Mesendoderm (in vitro differentiated cells): ENCODE results near the gene CLIP2.
A peak's percentile ranks its signal among the peaks of the same experiment; 100 is the strongest.
"Not testable (repeated sequence)": the region's sequence is repeated elsewhere in the genome, so short reads cannot be mapped to it uniquely, and the experiment has no call there.

Experiments used
- DNase-seq: peaks from one replicate; pipeline ENCODE4 v3.0.0; 2013
- H2AK5ac ChIP-seq: 2 replicates; pipeline ENCODE4 v1.6.1; 2013; ENCODE audit warnings: low read length, inconsistent platforms
- H2BK120ac ChIP-seq: 2 replicates; pipeline ENCODE4 v1.6.1; 2013; ENCODE audit warnings: low read depth, mild to moderate bottlenecking, low read length, moderate library complexity, mixed read lengths
- H2BK15ac ChIP-seq: replicated peaks from 2 replicates; pipeline ENCODE4 v1.6.1; 2013; ENCODE audit warnings: low read depth, mild to moderate bottlenecking, moderate library complexity
- H2BK5ac ChIP-seq: 2 replicates; pipeline ENCODE4 v1.6.1; 2013; ENCODE audit warnings: low read length, inconsistent platforms
- H3K18ac ChIP-seq: 2 replicates; pipeline ENCODE4 v1.6.1; 2013; ENCODE audit warnings: mild to moderate bottlenecking, low read length, mixed read lengths
- H3K23ac ChIP-seq: one replicate; pipeline ENCODE4 v1.6.1; 2013; ENCODE audit warnings: low read length
- H3K27ac ChIP-seq: 2 replicates; pipeline ENCODE4 v1.5.1; 2013; ENCODE audit warnings: low read depth, mild to moderate bottlenecking, inconsistent platforms, low read length, moderate library complexity
- H3K27me3 ChIP-seq: 2 replicates; pipeline ENCODE4 v1.6.1; 2013; ENCODE audit warnings: low read length, control low read depth, mild to moderate bottlenecking, inconsistent platforms; ENCODE audit not compliant: insufficient read depth, poor library complexity
- H3K36me3 ChIP-seq: 2 replicates; pipeline ENCODE4 v1.6.1; 2013; ENCODE audit warnings: low read length, inconsistent platforms; ENCODE audit not compliant: control insufficient read depth, insufficient read depth
- H3K4ac ChIP-seq: one replicate; pipeline ENCODE4 v1.6.1; 2013; ENCODE audit warnings: low read depth, mild to moderate bottlenecking, low read length, moderate library complexity
- H3K4me1 ChIP-seq: 2 replicates; pipeline ENCODE4 v1.6.1; 2013; ENCODE audit warnings: low read depth, low read length, inconsistent platforms; ENCODE audit not compliant: control insufficient read depth
- H3K4me2 ChIP-seq: 2 replicates; pipeline ENCODE4 v1.6.1; 2013; ENCODE audit warnings: low read length
- H3K4me3 ChIP-seq: 2 replicates; pipeline ENCODE4 v1.5.1; 2013; ENCODE audit warnings: mild to moderate bottlenecking, low read length
- H3K56ac ChIP-seq: one replicate; pipeline ENCODE4 v1.6.1; 2013; ENCODE audit warnings: low read length
- H3K79me1 ChIP-seq: 2 replicates; pipeline ENCODE4 v1.6.1; 2013; ENCODE audit warnings: low read length, inconsistent platforms
- H3K79me2 ChIP-seq: 2 replicates; pipeline ENCODE4 v1.6.1; 2013; ENCODE audit warnings: mild to moderate bottlenecking, low read length; ENCODE audit not compliant: control insufficient read depth, insufficient read depth
- H3K9ac ChIP-seq: 2 replicates; pipeline ENCODE4 v1.6.1; 2013; ENCODE audit warnings: low read length, inconsistent platforms
- H4K5ac ChIP-seq: one replicate; pipeline ENCODE4 v1.6.1; 2013; ENCODE audit warnings: low read length
- H4K8ac ChIP-seq: one replicate; pipeline ENCODE4 v1.6.1; 2013; ENCODE audit warnings: low read depth, mild to moderate bottlenecking, control low read depth, low read length, moderate library complexity
- WGBS: extraction: QIAGEN DNeasy Blood & Tissue Kit; methylation state at CpG from one replicate; pipeline ENCODE4 v1.1.7; 2013; ENCODE audit warnings: low lambda C conversion rate, missing lambda C conversion rate; ENCODE audit not compliant: insufficient coverage; ENCODE audit errors: extremely low coverage; 5-methylcytosine and 5-hydroxymethylcytosine counted together

Gene CLIP2

DNA sequence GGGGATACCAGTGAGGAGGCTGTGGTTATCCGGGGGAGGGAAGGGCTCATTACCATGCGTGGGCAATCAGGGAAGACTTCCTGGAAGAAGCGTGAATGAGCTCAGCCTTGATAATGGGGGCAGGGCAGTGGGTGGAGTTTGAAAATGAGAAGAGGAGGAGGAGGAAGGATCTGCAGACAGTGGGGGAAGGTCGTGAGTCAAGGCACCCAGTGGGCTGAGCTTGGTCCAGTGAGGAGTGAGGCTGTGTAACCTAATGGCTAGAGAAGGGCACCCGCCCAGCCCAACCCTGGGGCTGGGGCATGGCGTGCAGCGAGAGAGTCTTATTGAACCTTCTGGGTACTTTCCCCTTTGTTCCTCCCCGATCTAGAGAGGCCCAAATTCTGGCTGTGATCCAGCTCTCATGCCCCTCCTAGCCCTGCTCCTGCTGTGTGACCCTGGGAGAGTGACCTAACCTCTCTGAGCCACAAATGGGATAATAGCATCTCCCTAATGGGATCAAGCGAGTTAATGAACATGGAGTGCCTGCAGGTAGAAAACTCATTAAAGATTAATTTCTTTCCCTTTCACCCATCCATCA, 31.5 kb downstream of the CLIP2 start:
- Histone ChIP-seq H3K4me1 (no peaks in the 10 kb centered on the region), H4K8ac (no peak overlapping the region), H3K18ac (no peak overlapping the region), H2BK15ac (no peak overlapping the region), H3K4me3 (no peak overlapping the region), H3K56ac (no peak overlapping the region), H2BK120ac (no peak overlapping the region), H3K4ac (no peak overlapping the region), H3K27me3 (no peaks in the 10 kb centered on the region), H4K5ac (no peak overlapping the region), H3K23ac (no peak overlapping the region), H3K4me2 (no peak overlapping the region), H3K27ac (no peak overlapping the region), H3K9ac (no peak overlapping the region), H3K79me2 (no peaks in the 10 kb centered on the region), H2AK5ac (no peak overlapping the region), H3K36me3 (no peaks in the 10 kb centered on the region), H3K79me1 (no peaks in the 10 kb centered on the region), H2BK5ac (no peak overlapping the region)
- DNase-seq, result peak; percentile 18
- no CpG with 5 or more reads among the region's 9 CpGs for WGBS

DNA sequence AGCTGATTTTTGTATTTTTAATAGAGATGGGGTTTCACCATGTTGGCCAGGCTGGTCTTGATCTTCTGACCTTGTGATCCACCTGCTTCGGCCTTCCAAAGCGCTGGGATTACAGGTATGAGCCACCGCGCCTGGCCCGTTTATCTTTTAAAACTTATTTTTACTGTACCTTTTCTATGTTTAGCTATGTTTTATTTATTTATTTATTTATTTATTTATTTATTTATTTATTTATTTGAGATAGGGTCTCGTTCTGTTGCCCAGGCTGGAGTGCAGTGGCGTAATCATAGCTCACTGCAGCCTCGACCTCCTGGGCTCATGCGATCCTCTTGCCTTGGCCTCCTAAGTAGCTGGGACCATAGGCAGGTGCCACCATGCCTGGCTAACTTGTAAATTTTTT, 33.7 kb downstream of the CLIP2 start:
- H3K4me1 ChIP-seq, H2BK120ac ChIP-seq, H4K8ac ChIP-seq, H3K79me2 ChIP-seq, H3K4ac ChIP-seq, DNase-seq, H2BK5ac ChIP-seq, H3K23ac ChIP-seq, H3K79me1 ChIP-seq, H3K36me3 ChIP-seq, H3K4me3 ChIP-seq, H4K5ac ChIP-seq, H2BK15ac ChIP-seq, H3K9ac ChIP-seq, H3K18ac ChIP-seq, H3K27me3 ChIP-seq, H3K27ac ChIP-seq, H3K56ac ChIP-seq, H3K4me2 ChIP-seq, H2AK5ac ChIP-seq: not testable (repeated sequence)
- WGBS, result no CpG with 5 or more reads among the region's 9 CpGs

DNA sequence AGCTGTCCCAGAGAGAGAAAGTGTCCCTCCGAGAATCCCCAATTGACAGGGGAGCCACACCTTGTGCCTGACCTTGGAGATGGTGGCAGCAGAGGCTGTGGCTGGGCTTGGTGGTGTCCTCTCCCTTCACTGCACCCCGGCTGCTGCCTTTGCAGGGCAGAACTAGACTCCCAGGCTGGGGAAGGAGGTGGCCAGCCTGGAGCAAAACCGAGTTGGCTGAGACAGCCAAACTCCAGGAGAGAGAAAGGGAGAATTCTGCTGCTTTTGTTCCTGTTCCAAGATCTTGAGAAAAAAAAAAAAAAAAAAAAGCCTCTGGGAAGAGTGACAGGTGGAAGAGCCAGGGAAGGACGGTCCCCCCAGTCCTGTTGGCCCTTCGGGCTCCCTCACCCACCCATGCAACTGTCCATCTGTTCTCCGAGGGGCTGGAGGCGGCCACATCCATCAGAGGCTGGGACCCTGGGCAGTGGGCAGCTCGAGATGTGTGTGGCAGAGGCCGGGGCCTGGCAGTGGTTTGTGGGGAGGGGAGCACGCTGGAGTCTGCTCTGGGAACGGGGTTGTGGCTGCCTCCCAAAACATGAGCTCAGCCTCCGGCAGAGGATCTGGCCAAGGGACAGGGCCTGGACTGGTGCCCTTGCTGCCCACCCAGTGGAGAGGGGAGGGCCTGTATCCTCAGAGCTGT, 35.5 kb downstream of the CLIP2 start:
- H3K4me2 ChIP-seq, result no peak overlapping the region
- H3K18ac ChIP-seq, result no peak overlapping the region
- no peaks in the 10 kb centered on the region for H3K36me3 ChIP-seq
- H2BK5ac ChIP-seq, result no peak overlapping the region
- H2AK5ac ChIP-seq, result no peak overlapping the region
- H3K27me3 ChIP-seq, result no peaks in the 10 kb centered on the region
- WGBS, result no CpG with 5 or more reads among the region's 12 CpGs
- no peak overlapping the region for H3K27ac ChIP-seq
- no peak overlapping the region for H4K8ac ChIP-seq
- H2BK15ac ChIP-seq, result no peak overlapping the region
- no peaks in the 10 kb centered on the region for H3K4me1 ChIP-seq
- DNase-seq, result no peak
- H3K79me2 ChIP-seq, result no peaks in the 10 kb centered on the region
- no peak overlapping the region for H4K5ac ChIP-seq
- H3K56ac ChIP-seq, result no peak overlapping the region
- no peaks in the 10 kb centered on the region for H3K79me1 ChIP-seq
- no peak overlapping the region for H3K9ac ChIP-seq
- no peak overlapping the region for H3K4me3 ChIP-seq
- H2BK120ac ChIP-seq, result no peak overlapping the region
- no peak overlapping the region for H3K23ac ChIP-seq
- no peak overlapping the region for H3K4ac ChIP-seq

DNA sequence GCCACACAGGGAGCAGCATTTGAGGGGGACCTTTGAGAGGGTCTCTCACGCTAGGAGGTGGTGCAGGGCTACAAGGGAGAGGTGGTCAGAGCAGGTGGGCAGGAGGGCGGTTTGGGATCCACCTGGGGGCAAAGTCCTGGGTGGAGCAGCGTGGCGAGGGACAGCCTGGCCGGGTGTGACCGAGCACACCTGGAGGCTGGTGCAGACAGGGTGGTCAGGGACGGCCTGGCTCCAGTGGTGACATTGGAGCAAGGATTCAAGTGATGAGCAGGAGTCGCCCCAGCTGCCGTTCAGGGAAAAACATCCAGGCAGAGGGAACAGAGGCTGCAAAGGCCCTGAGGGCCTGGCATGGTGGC, 36.0 kb downstream of the CLIP2 start:
- no peak overlapping the region for H2BK5ac ChIP-seq
- H3K4me1 ChIP-seq, result no peaks in the 10 kb centered on the region
- no peak overlapping the region for H2AK5ac ChIP-seq
- H3K4me2 ChIP-seq, result no peak overlapping the region
- no peak overlapping the region for H2BK120ac ChIP-seq
- no peak overlapping the region for H3K56ac ChIP-seq
- no peaks in the 10 kb centered on the region for H3K27me3 ChIP-seq
- H3K4me3 ChIP-seq, result no peak overlapping the region
- no peaks in the 10 kb centered on the region for H3K79me1 ChIP-seq
- H4K5ac ChIP-seq, result no peak overlapping the region
- no peak for DNase-seq
- no peak overlapping the region for H3K9ac ChIP-seq
- H4K8ac ChIP-seq, result no peak overlapping the region
- WGBS, result no CpG with 5 or more reads among the region's 9 CpGs
- H3K18ac ChIP-seq, result no peak overlapping the region
- H3K4ac ChIP-seq, result no peak overlapping the region
- no peak overlapping the region for H3K27ac ChIP-seq
- H3K36me3 ChIP-seq, result no peaks in the 10 kb centered on the region
- no peak overlapping the region for H3K23ac ChIP-seq
- H3K79me2 ChIP-seq, result no peaks in the 10 kb centered on the region
- H2BK15ac ChIP-seq, result no peak overlapping the region

DNA sequence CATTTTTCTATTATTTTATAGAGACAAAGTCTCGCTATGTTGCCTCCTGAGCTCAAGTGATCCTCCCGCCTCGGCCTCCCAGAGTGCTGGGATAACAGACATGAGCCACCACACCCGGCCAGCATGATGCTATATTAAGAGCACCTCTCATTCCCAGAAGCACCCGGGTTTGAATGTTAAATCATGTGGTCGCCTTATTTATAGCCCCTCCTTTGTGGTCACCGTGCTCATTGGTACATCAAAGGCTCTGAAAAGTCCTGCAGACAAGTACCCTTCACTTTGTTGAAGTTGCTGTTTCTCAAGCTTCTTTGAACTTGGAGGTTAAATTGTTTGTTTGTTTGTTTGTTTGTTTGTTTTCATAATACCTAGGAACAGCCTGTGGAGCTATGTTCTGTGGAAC, 40.0 kb downstream of the CLIP2 start:
- H3K36me3 ChIP-seq, result no peaks in the 10 kb centered on the region
- H3K79me2 ChIP-seq, result no peaks in the 10 kb centered on the region
- H3K4me1 ChIP-seq, result no peaks in the 10 kb centered on the region
- H3K79me1 ChIP-seq, result no peaks in the 10 kb centered on the region
- no peak overlapping the region for H3K4me2 ChIP-seq
- no peak overlapping the region for H3K23ac ChIP-seq
- DNase-seq, result no peak
- no peak overlapping the region for H3K18ac ChIP-seq
- H3K4me3 ChIP-seq, result no peak overlapping the region
- H3K27ac ChIP-seq, result no peak overlapping the region
- H2AK5ac ChIP-seq, result no peak overlapping the region
- no peak overlapping the region for H3K9ac ChIP-seq
- no peak overlapping the region for H2BK5ac ChIP-seq
- H4K8ac ChIP-seq, result no peak overlapping the region
- WGBS, result no CpG with 5 or more reads among the region's 7 CpGs
- H3K27me3 ChIP-seq, result no peaks in the 10 kb centered on the region
- no peak overlapping the region for H3K4ac ChIP-seq
- H3K56ac ChIP-seq, result no peak overlapping the region
- H4K5ac ChIP-seq, result no peak overlapping the region
- no peak overlapping the region for H2BK120ac ChIP-seq
- H2BK15ac ChIP-seq, result no peak overlapping the region
